Prostate gland (tissue), 2 donors: ENCODE results near the gene WBP2NL.

Source experiments
- POLR2A ChIP-seq: fragments of 450-650 bp; IDR thresholded peaks from one replicate; pipeline ENCODE4 v1.6.1; 2016; ENCODE audit warnings: antibody characterized with exemption, mild to moderate bottlenecking
- TF ChIP-seq, protein P1 (sequence below), 4 experiments: fragments of 200-600 bp in 2 of 4; fragments of 450-650 bp in 2 of 4; sonication (generic) in 2 of 4; IDR thresholded peaks; 1 replicate in 3 of 4; 2 replicates in 1 of 4; pipeline ENCODE4 v1.5.1; 2016 to 2019; ENCODE audit warnings: antibody characterized with exemption in 4 of 4, mild to moderate bottlenecking in 2 of 4, moderate library complexity in 2 of 4

DNA sequence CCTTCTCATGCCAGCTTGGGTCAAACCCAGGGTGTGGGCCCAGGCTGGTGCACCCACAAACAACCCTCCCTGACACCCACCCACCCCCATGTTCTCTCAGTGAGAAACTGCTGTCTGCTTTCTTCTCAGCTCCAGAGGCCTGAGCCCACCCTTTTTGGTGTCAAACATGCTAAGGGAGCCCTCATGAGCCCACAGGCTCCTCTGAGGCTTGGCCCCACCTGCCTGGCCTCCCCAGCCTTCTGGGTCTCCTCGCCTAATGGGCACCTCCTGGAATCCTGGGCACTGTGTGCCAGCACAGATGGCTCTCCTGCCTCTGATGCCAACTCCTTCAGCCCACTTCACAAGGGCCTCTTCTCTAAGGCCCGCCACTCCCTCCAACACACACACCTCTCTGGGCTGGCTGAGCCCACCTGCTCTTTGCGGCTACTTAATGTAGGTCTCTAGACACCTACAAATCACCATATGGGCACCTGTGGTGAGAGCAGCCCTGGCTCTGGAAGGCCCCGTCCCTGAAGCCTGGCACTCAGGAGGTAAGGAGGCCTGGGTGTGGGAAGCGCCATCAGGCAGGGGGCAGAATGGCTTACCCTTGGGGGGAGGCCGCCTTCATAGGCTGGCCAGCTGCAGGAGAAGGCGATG, 67.7 kb downstream of the WBP2NL start:
- TF ChIP-seq, protein P1, sequence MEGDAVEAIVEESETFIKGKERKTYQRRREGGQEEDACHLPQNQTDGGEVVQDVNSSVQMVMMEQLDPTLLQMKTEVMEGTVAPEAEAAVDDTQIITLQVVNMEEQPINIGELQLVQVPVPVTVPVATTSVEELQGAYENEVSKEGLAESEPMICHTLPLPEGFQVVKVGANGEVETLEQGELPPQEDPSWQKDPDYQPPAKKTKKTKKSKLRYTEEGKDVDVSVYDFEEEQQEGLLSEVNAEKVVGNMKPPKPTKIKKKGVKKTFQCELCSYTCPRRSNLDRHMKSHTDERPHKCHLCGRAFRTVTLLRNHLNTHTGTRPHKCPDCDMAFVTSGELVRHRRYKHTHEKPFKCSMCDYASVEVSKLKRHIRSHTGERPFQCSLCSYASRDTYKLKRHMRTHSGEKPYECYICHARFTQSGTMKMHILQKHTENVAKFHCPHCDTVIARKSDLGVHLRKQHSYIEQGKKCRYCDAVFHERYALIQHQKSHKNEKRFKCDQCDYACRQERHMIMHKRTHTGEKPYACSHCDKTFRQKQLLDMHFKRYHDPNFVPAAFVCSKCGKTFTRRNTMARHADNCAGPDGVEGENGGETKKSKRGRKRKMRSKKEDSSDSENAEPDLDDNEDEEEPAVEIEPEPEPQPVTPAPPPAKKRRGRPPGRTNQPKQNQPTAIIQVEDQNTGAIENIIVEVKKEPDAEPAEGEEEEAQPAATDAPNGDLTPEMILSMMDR (IDR thresholded peaks at IDR 0.05) = no peak
- TF ChIP-seq POLR2A = no peak
